Effector CD4-positive, alpha-beta T cell (primary cell): ENCODE results near the gene PRKCB.
"Not testable (repeated sequence)": the region's sequence is repeated elsewhere in the genome, so short reads cannot be mapped to it uniquely, and the experiment has no call there.

ENCODE experiments used
- DNase-seq: peaks from one replicate; pipeline ENCODE4 v3.0.0-alpha.2; 2020

PRKCB gene

DNA sequence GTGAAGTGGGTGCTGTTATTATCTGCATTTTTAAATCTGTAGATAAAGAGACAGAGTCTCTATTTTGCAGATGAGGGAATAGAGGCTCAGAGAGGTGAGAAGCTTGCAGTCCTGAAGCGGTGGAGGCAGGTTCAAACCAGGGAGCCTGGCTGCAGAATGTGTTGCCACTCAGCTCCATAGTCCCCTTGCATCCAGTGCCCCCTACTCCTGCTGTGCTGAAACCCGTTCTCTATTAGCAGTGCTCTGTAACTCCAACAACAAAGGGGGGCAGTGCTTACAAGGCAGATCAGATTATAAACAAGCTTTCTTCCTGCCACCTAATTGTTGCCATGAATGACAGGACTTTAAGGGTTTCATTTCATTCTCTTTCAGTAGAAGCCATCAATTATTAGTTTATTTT, 302.2 kb downstream of the PRKCB start:
- DNase-seq: no peak

DNA sequence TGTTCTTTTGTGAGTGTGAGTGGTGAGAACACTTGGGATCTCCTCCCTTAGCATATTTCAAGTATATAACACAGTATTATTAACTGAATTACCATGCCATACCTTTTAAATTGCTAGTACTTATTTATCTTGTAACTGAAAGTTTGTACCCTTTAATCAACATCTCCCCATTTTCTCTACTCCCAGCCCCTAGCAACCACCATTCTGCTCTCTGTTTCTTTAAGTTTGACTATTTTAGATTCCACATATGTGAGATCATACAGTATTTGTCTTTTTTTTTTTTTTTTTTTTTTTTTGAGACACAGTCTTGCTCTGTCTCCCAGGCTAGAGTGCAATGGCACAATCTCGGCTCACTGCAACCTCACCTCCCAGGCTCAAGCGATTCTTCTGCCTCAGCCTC, 302.8 kb downstream of the PRKCB start:
- DNase-seq: no peak

DNA sequence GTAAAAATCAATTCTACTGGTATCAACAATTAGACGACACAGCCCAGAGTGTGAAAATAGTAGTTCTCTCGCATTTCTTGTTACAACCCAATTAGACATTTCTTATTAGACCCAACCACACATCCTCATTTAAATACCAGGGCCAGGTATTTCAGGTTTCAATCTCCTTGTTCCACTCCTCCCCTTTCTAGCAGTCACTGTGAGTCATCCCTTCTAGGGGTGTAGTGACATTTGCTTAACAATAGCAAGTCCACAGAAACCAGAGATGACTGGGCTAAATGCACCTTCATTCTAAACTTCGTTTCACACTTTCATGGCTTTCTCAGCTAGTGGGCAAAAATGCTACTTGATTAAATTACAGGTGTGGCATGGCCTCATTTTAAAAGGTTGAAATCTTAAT, 303.5 kb downstream of the PRKCB start:
- DNase-seq: no peak

DNA sequence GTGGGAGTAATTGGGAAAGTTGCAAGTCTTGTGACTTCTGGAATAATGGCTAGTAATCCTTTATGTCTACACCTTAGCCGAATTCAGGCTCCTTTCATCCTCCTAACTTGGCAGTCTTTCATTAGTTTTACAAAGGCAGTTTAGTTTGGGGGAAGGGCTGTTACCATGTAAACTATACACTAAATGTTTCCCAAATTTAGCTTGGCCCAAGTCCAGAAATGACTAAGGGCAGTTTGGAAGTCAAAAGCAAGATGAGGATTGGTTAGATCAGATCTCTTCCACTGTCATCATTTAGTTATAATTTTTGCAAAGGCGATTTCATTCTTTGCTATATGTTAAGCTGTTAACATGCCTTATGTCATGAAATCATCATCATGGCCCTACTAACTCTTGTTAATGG, 304.9 kb downstream of the PRKCB start:
- no peak for DNase-seq

DNA sequence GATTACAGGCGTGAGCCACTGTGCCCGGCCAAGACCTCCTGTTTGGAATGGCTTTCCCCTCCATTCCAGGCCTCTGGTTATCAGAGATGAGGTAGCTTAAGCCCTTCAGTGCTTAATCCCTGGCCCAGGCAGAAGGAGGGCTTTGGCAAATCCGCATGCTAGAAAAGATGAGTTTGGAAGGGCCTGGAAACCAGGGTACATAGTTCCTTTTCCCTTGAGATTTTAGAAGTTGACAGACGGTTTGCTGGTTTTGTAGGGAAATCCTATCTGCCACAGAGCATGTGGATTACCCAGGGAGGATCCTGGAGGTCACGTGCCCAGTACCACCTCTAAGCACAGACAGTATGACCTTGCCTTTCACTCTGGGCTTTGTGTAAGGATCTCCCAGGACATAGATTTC, 305.7 kb downstream of the PRKCB start:
- DNase-seq: no peak

DNA sequence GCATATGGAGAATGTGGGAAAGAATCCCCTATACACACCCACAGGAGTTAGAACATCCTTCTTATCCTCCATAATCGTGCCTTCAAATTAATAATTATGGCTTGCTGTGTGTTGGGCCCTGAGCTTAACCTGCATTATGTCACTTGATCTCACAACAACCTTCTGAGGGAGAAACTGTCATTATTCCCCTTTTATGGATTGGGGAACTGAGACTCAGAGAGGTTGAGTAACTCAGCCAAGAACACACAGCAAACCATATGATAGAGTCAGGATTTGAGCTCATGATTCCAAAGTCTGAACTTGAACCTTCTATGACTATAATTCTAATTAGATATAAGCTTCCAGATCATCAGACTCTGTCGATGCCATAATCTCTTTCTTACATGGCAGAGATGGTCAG, 306.1 kb downstream of the PRKCB start:
- no peak for DNase-seq

DNA sequence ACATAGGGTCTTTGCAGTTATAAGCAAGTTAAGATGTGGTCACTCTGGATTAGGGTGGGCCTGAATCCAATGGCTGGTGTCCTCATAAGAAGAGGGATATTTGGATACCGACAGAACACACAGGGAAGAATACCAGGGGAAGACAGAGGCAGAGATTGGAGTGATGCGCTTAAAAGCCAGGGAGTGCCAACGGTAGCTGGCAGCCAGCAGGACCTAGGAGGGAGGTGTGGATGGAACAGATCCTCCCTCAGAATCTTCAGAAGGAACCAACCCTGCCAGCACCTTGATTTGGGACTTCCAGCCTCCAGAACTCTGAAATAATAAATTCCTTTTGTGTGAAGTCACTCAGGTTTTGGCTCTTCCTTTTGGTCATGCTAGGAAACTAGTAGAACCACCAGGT, 310.1 kb downstream of the PRKCB start:
- no peak for DNase-seq

DNA sequence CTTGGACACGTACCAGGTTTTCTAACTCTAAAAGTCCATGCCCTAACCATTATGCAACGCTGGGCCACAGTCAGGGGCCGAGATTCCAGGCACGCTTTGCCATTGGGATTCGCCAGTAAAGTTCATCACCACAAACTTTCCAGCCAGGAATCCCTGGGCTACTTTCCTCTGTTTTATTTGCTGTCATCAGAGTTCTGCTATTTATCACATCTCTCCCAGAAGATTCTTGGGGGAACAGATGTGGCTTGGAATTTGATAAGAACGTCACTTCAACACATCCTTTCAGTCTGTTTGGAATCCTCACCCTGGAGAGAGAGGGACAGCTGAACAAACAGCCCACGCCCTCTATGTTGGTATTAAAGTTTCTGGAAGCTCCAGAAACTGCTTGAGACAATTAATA, 310.7 kb downstream of the PRKCB start:
- DNase-seq: no peak

DNA sequence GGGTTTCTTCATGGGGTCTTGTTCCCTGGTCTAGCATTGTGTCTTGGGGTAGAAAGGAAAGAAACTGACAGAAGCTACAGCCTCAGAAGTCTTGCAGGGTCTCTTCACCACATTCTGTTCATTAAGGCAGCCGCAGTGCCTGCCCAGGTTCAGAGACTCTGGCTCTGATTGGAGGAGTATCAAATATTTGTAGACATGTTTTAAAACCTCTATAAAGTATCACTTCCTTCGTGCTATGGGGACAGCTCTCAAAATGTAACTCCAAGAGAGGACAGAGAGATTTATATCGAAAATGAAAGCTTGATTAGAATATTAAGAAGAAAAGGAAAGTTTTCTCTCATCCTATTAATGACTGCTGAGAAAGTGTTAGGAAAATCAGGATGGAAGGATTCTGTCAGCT, 313.3 kb downstream of the PRKCB start:
- DNase-seq: no peak

DNA sequence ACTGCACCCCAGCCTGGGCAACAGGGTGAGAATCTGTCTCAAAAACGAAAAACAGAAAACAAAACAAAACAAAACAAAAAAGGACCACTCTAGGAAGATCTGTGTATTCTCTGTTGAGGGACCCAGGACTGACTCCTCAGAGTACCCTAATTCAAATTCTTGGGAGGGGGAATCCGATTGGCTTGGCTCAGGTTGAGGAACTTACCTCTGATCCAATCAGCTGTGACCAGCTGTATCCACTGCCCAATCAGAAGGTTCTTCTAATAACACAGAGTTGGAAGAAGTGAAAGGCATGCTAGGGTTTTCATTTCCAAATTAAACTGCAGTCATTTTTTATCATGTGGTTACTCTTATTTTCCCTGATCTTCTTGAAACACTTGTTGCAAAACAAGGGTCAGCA, 314.5 kb downstream of the PRKCB start:
- no peak for DNase-seq

DNA sequence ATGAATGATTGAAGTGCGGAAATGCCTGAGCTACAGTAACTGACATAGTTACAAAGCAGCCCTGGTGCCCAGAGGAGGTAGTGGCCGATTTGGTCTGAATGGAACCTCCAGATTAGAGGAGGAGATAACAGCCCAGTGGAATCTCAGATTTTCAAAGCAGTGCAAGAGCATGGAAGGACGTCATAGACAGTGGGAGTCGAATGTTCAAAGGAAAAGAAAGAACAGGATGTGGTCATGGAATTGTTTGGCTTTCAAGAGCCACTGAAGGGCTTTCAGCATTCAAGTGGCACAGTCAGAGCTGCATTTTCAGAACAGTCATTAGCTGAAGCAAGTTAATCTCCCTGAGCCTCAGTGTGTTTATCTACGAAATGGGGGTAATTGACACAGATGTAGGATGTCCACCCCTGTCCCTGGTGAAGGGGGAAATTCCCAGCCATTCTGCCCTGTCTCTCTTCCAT, 315.7 kb downstream of the PRKCB start:
- no peak for DNase-seq

DNA sequence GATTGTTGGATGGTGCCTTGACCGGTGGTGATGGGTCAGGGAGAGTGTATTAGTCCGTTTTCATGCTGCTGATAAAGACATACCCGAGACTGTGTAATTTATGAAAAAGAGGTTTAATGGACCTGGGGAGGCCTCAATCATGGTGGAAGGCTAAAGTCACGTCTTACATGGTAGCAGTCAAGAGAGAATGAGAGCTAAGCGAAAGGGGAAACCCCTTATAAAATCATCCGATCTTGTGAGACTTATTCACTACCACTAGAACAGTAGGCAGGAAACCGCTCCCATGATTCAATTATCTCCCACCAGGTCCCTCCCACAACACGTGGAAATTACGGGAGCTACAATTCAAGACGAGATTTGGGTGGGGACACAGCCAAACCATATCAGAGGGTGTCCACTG, 316.3 kb downstream of the PRKCB start:
- DNase-seq: not testable (repeated sequence)

DNA sequence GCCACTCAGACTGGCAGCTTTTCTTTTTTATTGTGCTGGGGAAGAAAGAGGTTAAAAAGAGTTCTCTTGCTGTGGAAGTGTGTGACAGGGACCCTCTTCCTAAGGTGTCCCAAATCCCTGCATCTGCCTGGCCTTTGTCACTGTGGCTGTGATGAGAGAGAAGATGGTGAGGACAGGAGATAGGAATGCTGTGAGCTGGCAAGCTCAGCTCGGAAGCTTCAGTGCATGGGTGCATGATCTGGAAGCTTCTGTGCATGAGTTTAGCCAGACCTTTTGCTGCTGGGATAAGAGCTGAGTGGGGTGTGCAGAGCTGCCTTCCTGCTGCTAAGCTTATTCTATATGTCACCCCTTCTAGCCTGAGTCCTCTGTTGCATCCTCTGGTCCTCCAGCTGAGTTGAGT, 317.0 kb downstream of the PRKCB start:
- DNase-seq: no peak

DNA sequence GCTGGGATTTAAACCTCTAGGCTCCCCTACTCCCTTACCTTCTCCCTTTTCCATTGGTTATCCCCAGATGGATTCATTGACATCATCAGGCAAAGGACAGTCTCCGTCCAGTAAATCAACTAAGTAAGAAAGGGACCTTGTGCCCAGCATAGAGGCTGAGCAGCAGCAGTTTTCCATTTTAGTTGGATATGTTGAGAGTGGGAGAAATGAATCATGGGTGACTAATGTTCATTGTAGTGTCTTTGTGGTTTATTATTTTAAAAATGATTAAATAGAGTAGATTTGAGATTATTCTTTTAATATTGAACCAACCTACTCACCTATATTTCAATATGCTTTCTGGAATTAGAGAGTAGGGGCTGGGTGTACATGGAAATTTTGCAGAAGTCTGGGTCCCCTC, 321.0 kb downstream of the PRKCB start:
- DNase-seq: no peak

DNA sequence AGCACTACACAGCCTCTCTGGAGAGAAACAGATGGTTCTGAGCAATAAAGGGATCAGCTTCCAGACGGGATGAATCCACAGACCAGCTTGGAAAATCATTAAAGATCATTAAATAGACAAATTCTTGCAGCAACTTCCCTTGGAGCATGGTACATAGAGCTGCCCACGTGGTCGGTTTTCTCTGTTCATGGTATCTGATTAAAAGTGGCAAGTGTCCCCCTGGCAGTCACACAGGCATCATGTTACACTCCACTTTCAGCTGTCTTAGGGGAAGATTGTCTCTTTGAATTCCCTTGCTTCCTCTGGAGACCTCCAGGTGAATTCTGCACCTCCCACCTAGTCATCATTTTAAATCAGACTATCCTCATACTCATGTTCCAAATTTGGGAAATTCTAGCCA, 328.2 kb downstream of the PRKCB start:
- no peak for DNase-seq

DNA sequence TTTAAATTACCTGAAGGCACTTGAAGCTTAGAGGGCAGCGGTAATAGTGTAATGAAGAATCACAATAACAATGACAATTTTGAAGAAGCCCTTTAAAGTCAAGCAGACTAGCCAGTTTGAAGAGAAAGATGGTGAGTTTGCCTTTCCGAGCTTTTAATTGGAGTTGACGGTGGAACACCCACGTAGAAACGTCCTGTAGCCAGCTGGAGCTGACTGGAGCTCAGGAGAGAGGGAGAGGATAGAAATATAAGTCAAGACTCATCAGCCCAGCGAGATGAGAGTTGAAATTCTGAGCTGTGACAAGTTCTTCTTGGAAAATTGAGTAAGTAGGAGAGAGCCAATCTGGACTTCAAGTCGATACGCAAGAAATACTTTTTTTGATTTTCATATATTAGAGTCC, 328.6 kb downstream of the PRKCB start:
- DNase-seq: no peak

DNA sequence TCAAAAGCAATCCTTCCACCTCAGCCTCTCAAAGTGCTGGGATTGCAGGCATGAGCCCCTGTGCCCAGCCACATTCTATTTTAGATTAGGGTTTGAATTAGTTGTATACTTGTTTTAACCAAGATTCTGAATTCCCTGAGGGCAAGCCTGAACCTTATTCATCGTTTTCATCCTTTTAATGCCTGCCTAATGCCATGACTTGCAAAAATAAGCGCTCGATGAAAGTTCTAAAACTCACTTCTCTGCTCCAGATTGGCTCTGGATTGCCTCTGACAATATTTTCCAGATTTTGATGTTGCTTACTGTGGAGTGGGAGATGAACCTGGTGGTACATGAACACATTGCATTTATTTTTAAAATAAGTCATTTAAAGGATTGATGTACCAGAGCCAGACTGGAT, 329.5 kb downstream of the PRKCB start:
- DNase-seq: no peak

DNA sequence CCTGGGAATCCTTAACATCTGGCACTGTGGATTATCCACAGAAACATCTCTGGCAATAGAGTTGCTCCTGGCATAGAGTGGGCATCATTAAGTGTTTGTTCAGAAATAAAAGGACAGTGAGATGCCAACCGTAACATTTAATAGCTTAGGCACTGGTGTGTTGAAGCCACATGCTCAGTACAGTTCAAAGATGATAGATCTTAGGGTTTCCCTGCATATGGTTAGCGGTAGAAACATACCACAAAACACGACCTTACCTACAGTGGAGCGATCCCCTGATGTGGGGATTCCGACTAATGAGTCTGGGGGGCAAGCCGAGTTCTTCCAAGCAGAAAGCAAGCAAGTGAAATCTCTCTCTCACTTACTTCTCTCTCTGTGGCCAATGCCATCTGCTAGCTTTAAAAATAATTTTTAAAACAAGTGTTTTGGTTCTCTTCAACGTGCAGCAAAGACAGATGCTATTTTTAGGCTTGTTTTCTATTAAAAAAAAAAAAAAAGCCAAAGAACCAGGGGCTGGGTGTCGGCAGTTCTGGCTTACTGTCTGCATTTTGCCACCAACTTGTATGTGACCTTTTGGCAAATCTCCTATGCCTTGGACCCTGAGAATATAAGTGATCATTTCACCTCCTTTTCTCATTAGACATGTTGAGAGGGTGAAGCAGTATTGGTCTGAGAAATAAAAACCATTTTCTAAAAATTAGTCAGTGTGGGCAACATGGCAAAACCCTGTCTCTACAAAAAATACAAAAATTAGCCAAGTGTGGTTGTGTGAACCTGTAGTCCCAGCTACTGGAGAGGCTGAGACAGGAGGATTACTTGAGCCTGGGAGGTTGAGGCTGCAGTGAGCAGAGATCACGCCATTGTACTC, 331.1 kb downstream of the PRKCB start:
- DNase-seq: no peak

DNA sequence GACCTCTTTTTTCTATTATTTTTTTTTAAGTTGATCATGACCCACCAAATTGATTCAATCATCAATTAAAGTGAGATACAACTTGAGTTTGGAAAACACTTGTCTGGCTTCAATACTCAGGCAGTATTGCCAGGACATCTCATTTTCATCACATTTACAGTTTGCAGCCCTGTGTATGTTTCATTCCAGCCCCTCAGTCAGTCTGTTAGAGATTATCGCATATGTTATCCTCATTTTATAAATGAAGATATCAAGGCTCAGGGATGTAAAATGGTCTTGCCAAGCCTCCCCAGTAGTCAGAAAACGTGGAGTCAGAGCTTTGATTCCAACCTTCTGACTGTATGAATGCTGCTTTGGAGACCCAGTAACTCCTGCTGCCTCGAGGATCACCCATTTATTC, 333.1 kb downstream of the PRKCB start:
- DNase-seq: no peak

DNA sequence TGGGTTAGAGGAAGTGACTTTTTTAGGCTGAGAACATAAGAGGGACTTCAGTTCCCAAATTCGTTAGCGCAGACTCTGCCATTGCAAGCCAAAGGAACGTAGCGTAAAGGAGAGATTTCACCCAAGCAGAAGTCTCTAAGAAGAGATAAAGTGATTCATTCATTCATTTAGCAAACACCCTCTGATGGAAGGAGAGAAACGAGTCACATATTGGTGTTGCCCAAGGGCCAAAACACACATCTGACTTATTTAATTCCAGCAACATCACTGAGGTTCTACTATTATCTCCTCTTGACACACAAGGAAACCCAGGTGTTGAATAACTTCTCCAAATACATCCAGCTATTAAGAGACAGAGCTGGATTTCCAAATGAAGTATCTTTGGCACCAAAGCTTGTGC, 334.6 kb downstream of the PRKCB start:
- no peak for DNase-seq

DNA sequence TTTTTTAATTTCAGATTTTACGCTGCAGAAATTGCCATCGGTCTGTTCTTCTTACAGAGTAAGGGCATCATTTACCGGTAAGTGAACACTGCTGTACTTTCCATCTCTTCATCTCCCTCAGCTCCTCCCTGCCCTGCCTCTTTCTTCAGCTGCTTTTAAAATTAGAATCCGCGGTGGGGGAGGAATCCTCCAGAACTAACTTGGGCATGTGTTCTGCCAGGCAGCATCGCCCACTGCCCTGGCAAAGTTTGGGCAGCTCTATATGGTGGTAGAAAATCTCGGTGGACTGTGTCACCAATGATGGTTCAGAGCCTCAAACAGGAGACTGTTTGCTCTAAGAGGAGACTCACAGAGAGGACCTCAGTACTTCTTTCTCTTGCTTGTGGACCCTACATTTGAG, 338.7 kb downstream of the PRKCB start:
- no peak for DNase-seq

DNA sequence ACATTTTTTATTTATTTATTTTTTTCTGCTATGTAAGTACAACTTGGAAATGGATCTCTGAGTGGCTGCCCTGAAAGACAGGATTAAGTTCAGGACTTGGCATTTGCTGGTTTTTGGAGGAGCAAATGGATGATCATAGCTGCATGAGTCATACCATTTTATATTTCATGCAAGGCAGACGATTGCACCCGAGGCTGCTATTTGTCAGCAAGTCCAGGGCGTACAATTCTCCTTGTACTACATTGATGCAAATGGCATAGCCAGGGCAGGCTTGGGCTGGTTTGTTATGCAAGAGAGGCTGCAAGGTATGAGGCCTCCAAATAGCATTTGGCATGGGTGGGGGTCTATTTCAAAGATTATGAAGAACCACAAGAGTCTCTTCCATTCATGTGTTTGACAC, 339.2 kb downstream of the PRKCB start:
- no peak for DNase-seq

DNA sequence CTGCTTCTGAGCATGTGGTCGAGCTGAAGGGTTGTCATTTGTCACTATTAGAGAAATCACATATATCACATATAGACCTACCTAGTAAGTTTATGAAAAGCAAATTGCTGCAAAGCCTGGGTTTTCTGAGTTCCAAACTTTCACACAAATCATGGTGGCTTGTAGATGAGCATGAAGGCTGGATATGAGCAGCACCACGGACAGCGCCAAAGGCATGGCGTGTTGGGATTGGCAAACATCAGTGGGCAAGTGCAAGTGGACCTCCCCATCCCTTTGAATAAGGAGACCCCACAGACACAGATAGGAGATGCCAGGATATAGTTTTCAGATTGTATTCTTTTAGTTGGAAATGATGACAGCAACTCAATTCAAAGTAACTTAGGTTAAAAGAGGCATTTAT, 342.7 kb downstream of the PRKCB start:
- no peak for DNase-seq

DNA sequence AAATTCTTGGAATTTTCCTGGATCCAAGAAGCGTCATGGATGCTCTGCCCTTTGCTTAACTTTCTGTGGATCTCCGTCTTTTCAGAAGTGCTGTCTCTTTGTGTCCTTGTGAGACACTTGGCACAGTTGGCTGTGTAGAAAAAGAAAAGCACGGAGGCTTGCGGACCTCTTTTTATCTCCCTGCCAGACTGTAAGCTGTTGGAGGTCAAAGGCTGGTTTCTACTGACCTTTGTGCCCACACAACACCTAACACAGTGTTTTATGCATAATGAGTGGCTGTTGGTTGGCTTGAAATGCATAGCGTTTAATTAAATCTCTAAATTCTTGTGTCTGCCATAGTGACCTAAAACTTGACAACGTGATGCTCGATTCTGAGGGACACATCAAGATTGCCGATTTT, 344.7 kb downstream of the PRKCB start:
- no peak for DNase-seq

DNA sequence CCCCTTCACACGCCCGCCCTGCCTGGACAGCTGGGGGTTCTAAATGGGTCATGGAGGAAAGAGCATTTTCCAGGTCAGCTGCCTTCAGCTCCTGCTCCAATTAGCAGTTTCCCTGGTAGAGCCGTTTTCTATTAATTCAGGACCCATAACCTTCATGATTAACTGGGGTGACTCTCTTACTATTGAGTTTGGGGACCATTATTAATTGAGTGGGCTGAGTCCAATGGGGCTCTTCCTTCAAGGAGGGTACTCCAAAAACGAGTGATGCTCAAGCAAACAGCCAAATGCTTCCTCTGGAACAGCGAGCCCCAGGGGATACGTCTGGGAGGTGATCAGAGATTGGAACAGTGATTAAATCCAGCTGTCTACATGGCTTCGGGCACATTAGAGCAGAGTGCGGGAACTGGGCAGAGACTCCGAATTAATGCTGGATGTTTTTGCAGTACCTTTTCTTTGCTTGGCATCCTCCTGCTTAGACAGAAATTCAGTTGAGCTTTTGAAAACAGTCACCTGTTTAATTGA, 352.3 kb downstream of the PRKCB start:
- no peak for DNase-seq
